ENCODE measurements around the gene TMEM106A.
"Not testable (repeated sequence)": the region's sequence is repeated elsewhere in the genome, so short reads cannot be mapped to it uniquely, and the experiment has no call there.

The TMEM106A gene

GRCh38 chr17:43216369-43216761 is 4.7 kb downstream of the TMEM106A start:
- DNase-seq (ENCODE audit: low spot score): no peak

- DNase-seq (ENCODE audit: low spot score): no peak
These were observed 5.3 kb downstream of the TMEM106A start for GRCh38 chr17:43216762-43217613.

GRCh38 chr17:43217614-43218087 is 6.0 kb downstream of the TMEM106A start:
- DNase-seq (ENCODE audit: low spot score): no peak

GRCh38 chr17:43219001-43219400 is 7.3 kb downstream of the TMEM106A start:
- DNase-seq (ENCODE audit: low spot score): no peak

GRCh38 chr17:43219746-43220380 is 8.2 kb downstream of the TMEM106A start:
- no peak for DNase-seq (ENCODE audit: low spot score)

- DNase-seq (ENCODE audit: low spot score): no peak
These were observed 8.9 kb downstream of the TMEM106A start for GRCh38 chr17:43220511-43221125.

- DNase-seq (ENCODE audit: low spot score): no peak
These were observed 12.6 kb downstream of the TMEM106A start for GRCh38 chr17:43224146-43224705.

GRCh38 chr17:43226393-43226792 is 14.7 kb downstream of the TMEM106A start:
- no peak for DNase-seq (ENCODE audit: low spot score)

- not testable (repeated sequence) for DNase-seq (ENCODE audit: low spot score)
These were observed 16.5 kb downstream of the TMEM106A start, which contains the start of gene CCDC200 for GRCh38 chr17:43228020-43228782. Gene CCDC200, minus strand, starts transcription at chr17:43228623. Its CDS starts 69 bp downstream, at chr17:43228554.

GRCh38 chr17:43231205-43232020 is 19.7 kb downstream of the TMEM106A start:
- DNase-seq (ENCODE audit: low spot score): not testable (repeated sequence)

GRCh38 chr17:43232021-43232699 is 20.5 kb downstream of the TMEM106A start:
- not testable (repeated sequence) for DNase-seq (ENCODE audit: low spot score)

GRCh38 chr17:43233263-43233662 is 21.6 kb downstream of the TMEM106A start:
- DNase-seq (ENCODE audit: low spot score): not testable (repeated sequence)

- DNase-seq (ENCODE audit: low spot score): not testable (repeated sequence)
These were observed 22.2 kb downstream of the TMEM106A start, which contains the start of gene RNU2-1 for GRCh38 chr17:43233877-43234276. Gene RNU2-1, minus strand, starts transcription at chr17:43233977.

- not testable (repeated sequence) for DNase-seq (ENCODE audit: low spot score)
These were observed 27.9 kb downstream of the TMEM106A start for GRCh38 chr17:43239597-43239996.

- not testable (repeated sequence) for DNase-seq (ENCODE audit: low spot score)
These were observed 29.1 kb downstream of the TMEM106A start for GRCh38 chr17:43240596-43241352.

GRCh38 chr17:43246456-43246855 is 34.8 kb downstream of the TMEM106A start:
- not testable (repeated sequence) for DNase-seq (ENCODE audit: low spot score)
